GM12878 (cell line): ENCODE measurements around the gene HLA-DRB1. TPM values are rescaled to one million over a fixed set of nuclear protein-coding genes. Genes with fewer than 3 reads are reported as not detected.
A peak's percentile ranks its signal among the peaks of the same experiment; 100 is the strongest.

Experiments
- BRCA1 ChIP-seq: IDR thresholded peaks from 2 replicates; pipeline ENCODE4 v1.6.1; 2011; ENCODE audit warnings: low read depth, low read length, improper control_type of control experiment
- CTCF ChIP-seq, 3 experiments: IDR thresholded peaks in 2 of 3; conservative IDR thresholded peaks in 1 of 3; 2 replicates each; pipeline ENCODE4 v1.5.1; 2011; ENCODE audit warnings: low read depth in 3 of 3, low read length in 3 of 3, mild to moderate bottlenecking in 3 of 3, control low read depth in 2 of 3, moderate library complexity in 2 of 3, inconsistent platforms in 1 of 3, mixed read lengths in 1 of 3; ENCODE audit not compliant: control insufficient read depth in 2 of 3, insufficient read depth in 1 of 3; ENCODE audit errors: extremely low read depth in 1 of 3
- CUX1 ChIP-seq: IDR thresholded peaks from 2 replicates; pipeline ENCODE4 v1.6.1; 2012; ENCODE audit warnings: improper control_type of control experiment, low read depth, low read length; ENCODE audit not compliant: insufficient replicate concordance
- HDAC2 ChIP-seq: fragments of 200-600 bp; sonication (generic); IDR thresholded peaks from 2 replicates; pipeline ENCODE4 v1.6.1; 2017
- PAX5 ChIP-seq: IDR thresholded peaks from 2 replicates; pipeline ENCODE4 v1.6.1; 2011; ENCODE audit warnings: low read depth, low read length, borderline replicate concordance
- PAX8 ChIP-seq: fragments of 450-650 bp; IDR thresholded peaks from 2 replicates; pipeline ENCODE4 v1.6.1; 2017; ENCODE audit warnings: mild to moderate bottlenecking, moderate library complexity
- PML ChIP-seq: IDR thresholded peaks from 2 replicates; pipeline ENCODE4 v1.6.1; 2012; ENCODE audit warnings: low read length, inconsistent platforms
- RAD51 ChIP-seq: fragments of 450-650 bp; IDR thresholded peaks from 2 replicates; pipeline ENCODE4 v1.6.1; 2016; ENCODE audit warnings: moderate library complexity, mild to moderate bottlenecking, inconsistent platforms
- RB1 ChIP-seq: fragments of 450-650 bp; formaldehyde crosslinking; IDR thresholded peaks from 2 replicates; pipeline ENCODE4 v1.6.1; 2017; ENCODE audit warnings: mild to moderate bottlenecking, borderline replicate concordance
- RFX5 ChIP-seq: IDR thresholded peaks from 2 replicates; pipeline ENCODE4 v1.6.1; 2011; ENCODE audit warnings: low read depth, low read length, improper control_type of control experiment
- ZBTB33 ChIP-seq: fragments of 450-650 bp; IDR thresholded peaks from 2 replicates; pipeline ENCODE4 v1.6.1; 2017; ENCODE audit warnings: mild to moderate bottlenecking
- polyA plus RNA-seq, 11 experiments: library from polyadenylated mRNA; depleted of rRNA in 4 of 11; unstranded in 6 of 11; stranded (reverse) in 5 of 11; fragments of >200 nt; fragmentation: Nextera tagmentation in 4 of 11; fragmentation: Illumina TruSeq in 1 of 11; extraction: Ambion mirVana in 4 of 11; extraction: Trizol in 1 of 11; gene quantifications; 1 replicate in 1 of 11; 2 replicates in 10 of 11; pipeline versions ENCODE4 v1.2.1 to v1.2.3, GENCODE V29; 2011 to 2016; ENCODE audit warnings: inconsistent platforms in 2 of 11, missing spikeins in 2 of 11, low read depth in 1 of 11
- small RNA-seq: library from RNA; depleted of rRNA; stranded (forward); fragments of <200 nt; gene quantifications from one replicate; pipeline ENCODE3, GENCODE V24; 2014
- total RNA-seq, 4 experiments: library from RNA; depleted of rRNA in 3 of 4; stranded (reverse); fragments of >200 nt in 3 of 4; fragmentation: Illumina TruSeq in 1 of 4; extraction: Trizol in 1 of 4; gene quantifications; 2 replicates each; pipeline versions ENCODE4 v1.2.1 to v1.2.3, GENCODE V29; 2013 to 2021

HLA-DRB1 gene
- total and polyA plus RNA-seq, 10 of the 15 experiments (the other 5 are each of a cell fraction or from before 2014, with no cell fraction given), result 312 to 1,082 (median 604) TPM

- TF ChIP-seq CTCF (IDR thresholded peaks at IDR 0.05 in 2 of 3, conservative IDR thresholded peaks at IDR 0.05 in 1 of 3; ENCODE audit: control insufficient read depth in 2 of 3, extremely low read depth in 1 of 3, insufficient read depth in 1 of 3, low read depth in 3 of 3, low read length in 3 of 3) (no peak), PAX8 (no peak), PAX5 (no peak), RB1 (no peak), RAD51 (no peak), RFX5 (peak; percentile 93), ZBTB33 (no peak), HDAC2 (no peak), PML (peak; percentile 86), CUX1 (no peak), BRCA1 (no peak)
These were observed 59.8 kb downstream of the HLA-DRB1 start, which contains the start of gene HLA-DRB5 (continued) for GRCh38 chr6:32529697-32530430.

Small RNA genes within 50 kb of the gene (small RNA-seq; reads per million reads assigned to genes)
- gene RNU1-61P, result not detected

Other genes starting within 250 kb of the HLA-DRB1 start
Only the 7 nearest of the 10 such genes appear.
- gene BTNL2, start 182.7 kb downstream of the HLA-DRB1 start, total RNA-seq (2014; rRNA removed), result 0.11 TPM in 1 of 2 replicates, not detected in the other
- not detected in 2 replicates for gene BTNL2, start 182.7 kb downstream of the HLA-DRB1 start, total RNA-seq (2014; rRNA removed; fragmentation: Illumina TruSeq; extraction: Trizol)
- 0.26 TPM in 1 of 2 replicates, not detected in the other for gene BTNL2, start 182.7 kb downstream of the HLA-DRB1 start, total RNA-seq (2021)
- gene BTNL2, start 182.7 kb downstream of the HLA-DRB1 start, polyA plus RNA-seq (2011; rRNA removed), result 0.20 TPM in 1 of 2 replicates, not detected in the other
- not detected in 2 replicates for gene BTNL2, start 182.7 kb downstream of the HLA-DRB1 start, polyA plus RNA-seq (2014; fragmentation: Illumina TruSeq; extraction: Trizol)
- under 1 TPM in 1 of 2 experiments, not detected in 1; 0.29 TPM for gene BTNL2, start 182.7 kb downstream of the HLA-DRB1 start, polyA plus RNA-seq (2014; fragmentation: Nextera tagmentation; extraction: Ambion mirVana)
- 0.26 TPM in 1 of 2 replicates, not detected in the other for gene BTNL2, start 182.7 kb downstream of the HLA-DRB1 start, polyA plus RNA-seq (2014; rRNA removed)
- not detected for gene BTNL2, start 182.7 kb downstream of the HLA-DRB1 start, polyA plus RNA-seq (2016; fragmentation: Nextera tagmentation; extraction: Ambion mirVana)
- 2,559 and 2,863 TPM in 2 replicates for gene HLA-DRA, start 150.0 kb downstream of the HLA-DRB1 start, total RNA-seq (2014; rRNA removed)
- gene HLA-DRA, start 150.0 kb downstream of the HLA-DRB1 start, total RNA-seq (2014; rRNA removed; fragmentation: Illumina TruSeq; extraction: Trizol), result 2,824 and 2,869 TPM in 2 replicates
- 2,040 and 2,127 TPM in 2 replicates for gene HLA-DRA, start 150.0 kb downstream of the HLA-DRB1 start, total RNA-seq (2021)
- gene HLA-DRA, start 150.0 kb downstream of the HLA-DRB1 start, polyA plus RNA-seq (2011; rRNA removed), result 6,832 and 7,093 TPM in 2 replicates
- gene HLA-DRA, start 150.0 kb downstream of the HLA-DRB1 start, polyA plus RNA-seq (2014; fragmentation: Illumina TruSeq; extraction: Trizol), result 3,849 and 4,829 TPM in 2 replicates
- 1,000 to 10,000 TPM; 4,131 to 6,024 TPM for gene HLA-DRA, start 150.0 kb downstream of the HLA-DRB1 start, polyA plus RNA-seq (2014; fragmentation: Nextera tagmentation; extraction: Ambion mirVana)
- gene HLA-DRA, start 150.0 kb downstream of the HLA-DRB1 start, polyA plus RNA-seq (2014; rRNA removed), result 2,742 and 2,894 TPM in 2 replicates
- 1,000 to 10,000 TPM; 2,299 to 2,366 TPM for gene HLA-DRA, start 150.0 kb downstream of the HLA-DRB1 start, polyA plus RNA-seq (2016; fragmentation: Nextera tagmentation; extraction: Ambion mirVana)
- 59.4 and 60.7 TPM in 2 replicates for gene HLA-DRB5, start 59.6 kb downstream of the HLA-DRB1 start, total RNA-seq (2014; rRNA removed)
- 52.2 and 57.1 TPM in 2 replicates for gene HLA-DRB5, start 59.6 kb downstream of the HLA-DRB1 start, total RNA-seq (2014; rRNA removed; fragmentation: Illumina TruSeq; extraction: Trizol)
- gene HLA-DRB5, start 59.6 kb downstream of the HLA-DRB1 start, total RNA-seq (2021), result 84.0 and 88.3 TPM in 2 replicates
- 69.3 and 108 TPM in 2 replicates for gene HLA-DRB5, start 59.6 kb downstream of the HLA-DRB1 start, polyA plus RNA-seq (2011; rRNA removed)
- gene HLA-DRB5, start 59.6 kb downstream of the HLA-DRB1 start, polyA plus RNA-seq (2014; fragmentation: Illumina TruSeq; extraction: Trizol), result 38.0 and 39.2 TPM in 2 replicates
- gene HLA-DRB5, start 59.6 kb downstream of the HLA-DRB1 start, polyA plus RNA-seq (2014; fragmentation: Nextera tagmentation; extraction: Ambion mirVana), result 10 to 100 TPM; 38.5 to 40.6 TPM
- 66.3 and 81.7 TPM in 2 replicates for gene HLA-DRB5, start 59.6 kb downstream of the HLA-DRB1 start, polyA plus RNA-seq (2014; rRNA removed)
- gene HLA-DRB5, start 59.6 kb downstream of the HLA-DRB1 start, polyA plus RNA-seq (2016; fragmentation: Nextera tagmentation; extraction: Ambion mirVana), result 10 to 100 TPM; 84.0 to 91.8 TPM
- 395 and 433 TPM in 2 replicates for gene HLA-DQA1, start 47.6 kb upstream of the HLA-DRB1 start, total RNA-seq (2014; rRNA removed)
- gene HLA-DQA1, start 47.6 kb upstream of the HLA-DRB1 start, total RNA-seq (2014; rRNA removed; fragmentation: Illumina TruSeq; extraction: Trizol), result 498 and 529 TPM in 2 replicates
- gene HLA-DQA1, start 47.6 kb upstream of the HLA-DRB1 start, total RNA-seq (2021), result 664 and 712 TPM in 2 replicates
- gene HLA-DQA1, start 47.6 kb upstream of the HLA-DRB1 start, polyA plus RNA-seq (2011; rRNA removed), result 1,353 and 1,769 TPM in 2 replicates
- gene HLA-DQA1, start 47.6 kb upstream of the HLA-DRB1 start, polyA plus RNA-seq (2014; fragmentation: Illumina TruSeq; extraction: Trizol), result 792 and 799 TPM in 2 replicates
- 100 to 1,000 TPM; 327 to 423 TPM for gene HLA-DQA1, start 47.6 kb upstream of the HLA-DRB1 start, polyA plus RNA-seq (2014; fragmentation: Nextera tagmentation; extraction: Ambion mirVana)
- 515 and 552 TPM in 2 replicates for gene HLA-DQA1, start 47.6 kb upstream of the HLA-DRB1 start, polyA plus RNA-seq (2014; rRNA removed)
- gene HLA-DQA1, start 47.6 kb upstream of the HLA-DRB1 start, polyA plus RNA-seq (2016; fragmentation: Nextera tagmentation; extraction: Ambion mirVana), result 100 to 1,000 TPM; 289 to 291 TPM
- 127 and 148 TPM in 2 replicates for gene HLA-DQB1, start 76.8 kb upstream of the HLA-DRB1 start, total RNA-seq (2014; rRNA removed)
- gene HLA-DQB1, start 76.8 kb upstream of the HLA-DRB1 start, total RNA-seq (2014; rRNA removed; fragmentation: Illumina TruSeq; extraction: Trizol), result 70.6 and 77.7 TPM in 2 replicates
- 119 and 121 TPM in 2 replicates for gene HLA-DQB1, start 76.8 kb upstream of the HLA-DRB1 start, total RNA-seq (2021)
- gene HLA-DQB1, start 76.8 kb upstream of the HLA-DRB1 start, polyA plus RNA-seq (2011; rRNA removed), result 253 and 403 TPM in 2 replicates
- gene HLA-DQB1, start 76.8 kb upstream of the HLA-DRB1 start, polyA plus RNA-seq (2014; fragmentation: Illumina TruSeq; extraction: Trizol), result 46.4 and 73.9 TPM in 2 replicates
- 10 to 100 TPM; 38.1 to 66.1 TPM for gene HLA-DQB1, start 76.8 kb upstream of the HLA-DRB1 start, polyA plus RNA-seq (2014; fragmentation: Nextera tagmentation; extraction: Ambion mirVana)
- gene HLA-DQB1, start 76.8 kb upstream of the HLA-DRB1 start, polyA plus RNA-seq (2014; rRNA removed), result 106 and 112 TPM in 2 replicates
- 10 to 100 TPM; 85.5 to 97.3 TPM for gene HLA-DQB1, start 76.8 kb upstream of the HLA-DRB1 start, polyA plus RNA-seq (2016; fragmentation: Nextera tagmentation; extraction: Ambion mirVana)
- gene HLA-DQA2, start 151.5 kb upstream of the HLA-DRB1 start, total RNA-seq (2014; rRNA removed), result 12.3 and 14.1 TPM in 2 replicates
- gene HLA-DQA2, start 151.5 kb upstream of the HLA-DRB1 start, total RNA-seq (2014; rRNA removed; fragmentation: Illumina TruSeq; extraction: Trizol), result 14.3 and 15.4 TPM in 2 replicates
- gene HLA-DQA2, start 151.5 kb upstream of the HLA-DRB1 start, total RNA-seq (2021), result 24.2 and 26.5 TPM in 2 replicates
- gene HLA-DQA2, start 151.5 kb upstream of the HLA-DRB1 start, polyA plus RNA-seq (2011; rRNA removed), result 22.5 and 25.2 TPM in 2 replicates
- 8.9 and 9.1 TPM in 2 replicates for gene HLA-DQA2, start 151.5 kb upstream of the HLA-DRB1 start, polyA plus RNA-seq (2014; fragmentation: Illumina TruSeq; extraction: Trizol)
- gene HLA-DQA2, start 151.5 kb upstream of the HLA-DRB1 start, polyA plus RNA-seq (2014; fragmentation: Nextera tagmentation; extraction: Ambion mirVana), result 10 to 100 TPM; 17.2 to 21.8 TPM
- gene HLA-DQA2, start 151.5 kb upstream of the HLA-DRB1 start, polyA plus RNA-seq (2014; rRNA removed), result 19.9 and 26.4 TPM in 2 replicates
- 10 to 100 TPM; 11.8 to 12.5 TPM for gene HLA-DQA2, start 151.5 kb upstream of the HLA-DRB1 start, polyA plus RNA-seq (2016; fragmentation: Nextera tagmentation; extraction: Ambion mirVana)
- gene HLA-DQB2, start 173.7 kb upstream of the HLA-DRB1 start, total RNA-seq (2014; rRNA removed), result 0.28 and 0.76 TPM in 2 replicates
- gene HLA-DQB2, start 173.7 kb upstream of the HLA-DRB1 start, total RNA-seq (2014; rRNA removed; fragmentation: Illumina TruSeq; extraction: Trizol), result 5.6 and 7.4 TPM in 2 replicates
- 26.7 and 27.1 TPM in 2 replicates for gene HLA-DQB2, start 173.7 kb upstream of the HLA-DRB1 start, total RNA-seq (2021)
- gene HLA-DQB2, start 173.7 kb upstream of the HLA-DRB1 start, polyA plus RNA-seq (2011; rRNA removed), result 6.5 and 10.1 TPM in 2 replicates
- gene HLA-DQB2, start 173.7 kb upstream of the HLA-DRB1 start, polyA plus RNA-seq (2014; fragmentation: Illumina TruSeq; extraction: Trizol), result 0.38 and 3.1 TPM in 2 replicates
- gene HLA-DQB2, start 173.7 kb upstream of the HLA-DRB1 start, polyA plus RNA-seq (2014; fragmentation: Nextera tagmentation; extraction: Ambion mirVana), result 1 to 10 TPM; 6.6 to 9.5 TPM
- gene HLA-DQB2, start 173.7 kb upstream of the HLA-DRB1 start, polyA plus RNA-seq (2014; rRNA removed), result 0.38 and 0.90 TPM in 2 replicates
- 10 to 100 TPM; 18.5 to 20.2 TPM for gene HLA-DQB2, start 173.7 kb upstream of the HLA-DRB1 start, polyA plus RNA-seq (2016; fragmentation: Nextera tagmentation; extraction: Ambion mirVana)